Panc1 (cell line): ENCODE measurements around the gene AGBL3. TPM values are rescaled to one million over a fixed set of nuclear protein-coding genes. Genes with fewer than 3 reads are reported as not detected.

Source experiments
- ATAC-seq: fragments of 200-7000 bp; cut with Tn5 transposase; 2 replicates; pipeline ENCODE4 v1.9.1; 2020; ENCODE audit warnings: mild to moderate bottlenecking, moderate library complexity
- BruUV-seq: library from RNA; stranded (reverse); fragments of 400-500 nt; replicated peaks from 2 replicates; lab custom pipeline; 2021; lab: Mats Ljungman, UMichigan
- CTCF ChIA-PET: fragments of 300-600 bp; sonication (Branson Sonifier 250); formaldehyde crosslinking; loops from one replicate; lab custom pipeline; 2022; ENCODE audit warnings: antibody characterized with exemption; lab: Charles Lee
- POLR2A ChIA-PET: fragments of 300-600 bp; sonication (Branson Sonifier 250); formaldehyde crosslinking; loops from one replicate; lab custom pipeline; 2022; ENCODE audit warnings: antibody characterized with exemption; lab: Charles Lee
- DNase-seq: peaks from one replicate; pipeline ENCODE4 v3.0.0-alpha.2; 2010; ENCODE audit warnings: low read depth, low spot score
- H3K27ac ChIP-seq: 2 replicates; pipeline ENCODE4 v1.5.1; 2011; ENCODE audit warnings: mild to moderate bottlenecking, low read length, inconsistent platforms
- H3K27me3 ChIP-seq: fragments of 200-500 bp; sonication (Bioruptor generic); 2 replicates; pipeline ENCODE4 v1.6.0; 2014; ENCODE audit warnings: low read length, inconsistent platforms; ENCODE audit not compliant: control insufficient read depth, insufficient read depth
- H3K36me3 ChIP-seq: fragments of 200-500 bp; sonication (Bioruptor generic); 2 replicates; pipeline ENCODE4 v1.5.1; 2014; ENCODE audit warnings: inconsistent platforms, mild to moderate bottlenecking, low read length, moderate library complexity; ENCODE audit not compliant: control insufficient read depth, insufficient read depth
- H3K4me1 ChIP-seq: 2 replicates; pipeline ENCODE4 v1.5.1; 2011; ENCODE audit warnings: inconsistent platforms, mild to moderate bottlenecking, low read length, moderate library complexity; ENCODE audit not compliant: control insufficient read depth, insufficient read depth
- H3K4me3 ChIP-seq, 2 experiments: 2 replicates each; pipeline ENCODE4 v1.5.1; 2011 to 2012; ENCODE audit warnings: low read depth in 2 of 2, low read length in 2 of 2, mild to moderate bottlenecking in 2 of 2, inconsistent platforms in 1 of 2, moderate library complexity in 1 of 2
- H3K9me3 ChIP-seq: fragments of 200-500 bp; sonication (Bioruptor generic); 2 replicates; pipeline ENCODE4 v1.5.1; 2014; ENCODE audit warnings: low read depth, mild to moderate bottlenecking, inconsistent platforms, low read length, moderate library complexity; ENCODE audit not compliant: control insufficient read depth, insufficient read depth
- POLR2AphosphoS5 ChIP-seq: IDR thresholded peaks from 2 replicates; pipeline ENCODE4 v1.6.1; 2012; ENCODE audit warnings: mild to moderate bottlenecking, low read depth, low read length, moderate library complexity
- SIN3A ChIP-seq: IDR thresholded peaks from 2 replicates; pipeline ENCODE4 v1.6.1; 2012; ENCODE audit warnings: low read depth, mild to moderate bottlenecking, low read length, moderate library complexity, borderline replicate concordance; ENCODE audit not compliant: insufficient read depth
- in situ Hi-C: cut with HindIII; loops from 2 replicates; pipeline ENCODE4 v1.10.0; 2016; ENCODE audit warnings: low sequenced_read_pairs, low pct_unique_long_range_greater_than_20kb
- intact Hi-C: fragments of 100-400 bp; cut with micrococcal nuclease; formaldehyde crosslinking; loops from one replicate; pipeline ENCODE4 v1.10.0; 2022; ENCODE audit not compliant: unreplicated experiment
- total RNA-seq: library from RNA; stranded (reverse); gene quantifications from one replicate; pipeline ENCODE4 v1.2.1, GENCODE V29; 2021; ENCODE audit not compliant: unreplicated experiment
- TF ChIP-seq, protein P1 (sequence below): fragments of 450-650 bp; IDR thresholded peaks from 2 replicates; pipeline ENCODE4 v1.5.1; 2017; ENCODE audit warnings: mild to moderate bottlenecking
- TF ChIP-seq, protein P2 (sequence below), 2 experiments: IDR thresholded peaks; 2 replicates each; pipeline ENCODE4 v1.6.1; 2011 to 2012; ENCODE audit warnings: low read depth in 2 of 2, control low read depth in 1 of 2, low read length in 1 of 2, mild to moderate bottlenecking in 1 of 2, moderate library complexity in 1 of 2; ENCODE audit not compliant: insufficient read depth in 1 of 2

The AGBL3 gene
- total RNA-seq, 1 experiment from 2014 or later = 2.5 TPM

DNA sequence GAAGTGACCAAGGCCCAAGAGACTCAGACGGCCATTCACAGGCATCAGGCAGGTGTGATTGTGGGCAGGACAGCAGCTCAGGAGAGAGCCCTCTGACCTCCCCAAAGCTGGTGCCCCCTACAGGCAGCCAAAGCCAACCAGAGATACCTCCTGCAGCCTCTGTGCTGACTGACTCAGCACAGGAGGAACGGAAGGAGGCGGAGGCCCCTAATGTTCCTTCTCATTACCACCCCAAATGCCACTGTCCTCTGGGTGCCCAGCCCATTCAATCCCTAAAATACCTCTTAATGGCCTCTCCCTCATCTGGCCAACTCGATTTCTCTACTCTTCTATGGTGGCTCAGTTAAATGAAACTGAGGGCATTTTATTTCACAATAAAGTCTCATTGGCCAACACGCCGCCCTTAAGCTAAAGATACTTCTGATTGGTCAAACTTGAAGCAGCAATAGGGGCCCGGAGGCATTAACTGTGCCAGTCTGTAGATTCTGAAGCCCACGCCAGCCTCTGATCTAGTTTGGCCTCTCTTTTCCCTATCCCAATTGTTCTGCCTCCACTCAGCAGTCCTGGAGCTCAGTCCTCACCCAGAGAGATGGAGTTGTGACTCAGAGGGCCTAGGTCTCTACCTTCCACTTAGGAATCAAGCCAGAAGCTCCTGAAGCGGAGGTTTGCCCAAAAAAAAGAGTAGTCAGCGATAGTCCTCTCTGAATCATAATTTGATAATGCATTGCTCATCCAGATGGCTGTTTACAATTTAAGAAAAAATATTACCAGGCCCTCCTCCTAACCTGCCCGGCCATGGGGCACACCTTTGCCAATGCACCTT lies 183.0 kb downstream of the AGBL3 start:
- ChIA-PET CTCF (no interaction called here), POLR2A (no interaction called here)
- peak overlapping the region; percentile 96 for H3K27ac ChIP-seq
- intact Hi-C loops (no loop called here), in situ Hi-C loops (no loop called here)
- peaks cover 5% of the 10 kb centered on the region for H3K36me3 ChIP-seq
- H3K4me3 ChIP-seq = peak overlapping the region; percentile 97
- DNase-seq (peak; percentile 30), ATAC-seq (no peak)
- H3K4me1 ChIP-seq = peaks cover 10% of the 10 kb centered on the region
- TF ChIP-seq, protein P1, sequence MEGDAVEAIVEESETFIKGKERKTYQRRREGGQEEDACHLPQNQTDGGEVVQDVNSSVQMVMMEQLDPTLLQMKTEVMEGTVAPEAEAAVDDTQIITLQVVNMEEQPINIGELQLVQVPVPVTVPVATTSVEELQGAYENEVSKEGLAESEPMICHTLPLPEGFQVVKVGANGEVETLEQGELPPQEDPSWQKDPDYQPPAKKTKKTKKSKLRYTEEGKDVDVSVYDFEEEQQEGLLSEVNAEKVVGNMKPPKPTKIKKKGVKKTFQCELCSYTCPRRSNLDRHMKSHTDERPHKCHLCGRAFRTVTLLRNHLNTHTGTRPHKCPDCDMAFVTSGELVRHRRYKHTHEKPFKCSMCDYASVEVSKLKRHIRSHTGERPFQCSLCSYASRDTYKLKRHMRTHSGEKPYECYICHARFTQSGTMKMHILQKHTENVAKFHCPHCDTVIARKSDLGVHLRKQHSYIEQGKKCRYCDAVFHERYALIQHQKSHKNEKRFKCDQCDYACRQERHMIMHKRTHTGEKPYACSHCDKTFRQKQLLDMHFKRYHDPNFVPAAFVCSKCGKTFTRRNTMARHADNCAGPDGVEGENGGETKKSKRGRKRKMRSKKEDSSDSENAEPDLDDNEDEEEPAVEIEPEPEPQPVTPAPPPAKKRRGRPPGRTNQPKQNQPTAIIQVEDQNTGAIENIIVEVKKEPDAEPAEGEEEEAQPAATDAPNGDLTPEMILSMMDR = peak; percentile 68
- TF ChIP-seq SIN3A = no peak
- no peak for TF ChIP-seq POLR2AphosphoS5
- no peaks in the 10 kb centered on the region for H3K27me3 ChIP-seq
- TSS peak; percentile 79 for BruUV-seq
- no peaks in the 10 kb centered on the region for H3K9me3 ChIP-seq

DNA sequence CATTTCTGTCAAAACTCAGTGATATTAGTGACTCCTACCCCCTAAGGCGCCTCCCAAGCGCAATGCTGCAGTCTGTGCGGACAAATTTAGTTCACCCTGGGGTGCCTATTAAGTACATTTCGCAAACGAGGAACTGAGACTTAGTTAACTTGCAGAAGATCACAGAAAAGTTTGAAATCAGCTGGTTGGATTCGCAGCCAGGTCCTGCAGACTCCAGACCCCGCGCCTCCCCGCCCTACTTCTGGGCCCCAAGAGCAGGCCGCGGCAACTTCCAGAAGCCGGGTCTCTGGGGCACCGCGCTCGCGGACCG lies 183.6 kb downstream of the AGBL3 start:
- Histone ChIP-seq H3K36me3 (peaks cover 5% of the 10 kb centered on the region), H3K27ac (peak overlapping the region; percentile 96), H3K9me3 (no peaks in the 10 kb centered on the region), H3K27me3 (no peaks in the 10 kb centered on the region), H3K4me1 (peaks cover 10% of the 10 kb centered on the region), H3K4me3 (peak overlapping the region; percentile 97)
- in situ Hi-C loops (no loop called here), intact Hi-C loops (loop anchor here (2.0 to 10.0 kb wide), 2 partner anchors 65 to 183 kb away; partner anchors contain the start of genes AGBL3 and STRA8)
- BruUV-seq = no TSS peak
- DNase-seq (no peak), ATAC-seq (no peak; the same call in 1 of the 2 replicates)
- ChIA-PET POLR2A (no interaction called here), CTCF (no interaction called here)
- TF ChIP-seq SIN3A (no peak), POLR2AphosphoS5 (no peak)
- TF ChIP-seq, protein P1 = no peak
- TF ChIP-seq, protein P2, sequence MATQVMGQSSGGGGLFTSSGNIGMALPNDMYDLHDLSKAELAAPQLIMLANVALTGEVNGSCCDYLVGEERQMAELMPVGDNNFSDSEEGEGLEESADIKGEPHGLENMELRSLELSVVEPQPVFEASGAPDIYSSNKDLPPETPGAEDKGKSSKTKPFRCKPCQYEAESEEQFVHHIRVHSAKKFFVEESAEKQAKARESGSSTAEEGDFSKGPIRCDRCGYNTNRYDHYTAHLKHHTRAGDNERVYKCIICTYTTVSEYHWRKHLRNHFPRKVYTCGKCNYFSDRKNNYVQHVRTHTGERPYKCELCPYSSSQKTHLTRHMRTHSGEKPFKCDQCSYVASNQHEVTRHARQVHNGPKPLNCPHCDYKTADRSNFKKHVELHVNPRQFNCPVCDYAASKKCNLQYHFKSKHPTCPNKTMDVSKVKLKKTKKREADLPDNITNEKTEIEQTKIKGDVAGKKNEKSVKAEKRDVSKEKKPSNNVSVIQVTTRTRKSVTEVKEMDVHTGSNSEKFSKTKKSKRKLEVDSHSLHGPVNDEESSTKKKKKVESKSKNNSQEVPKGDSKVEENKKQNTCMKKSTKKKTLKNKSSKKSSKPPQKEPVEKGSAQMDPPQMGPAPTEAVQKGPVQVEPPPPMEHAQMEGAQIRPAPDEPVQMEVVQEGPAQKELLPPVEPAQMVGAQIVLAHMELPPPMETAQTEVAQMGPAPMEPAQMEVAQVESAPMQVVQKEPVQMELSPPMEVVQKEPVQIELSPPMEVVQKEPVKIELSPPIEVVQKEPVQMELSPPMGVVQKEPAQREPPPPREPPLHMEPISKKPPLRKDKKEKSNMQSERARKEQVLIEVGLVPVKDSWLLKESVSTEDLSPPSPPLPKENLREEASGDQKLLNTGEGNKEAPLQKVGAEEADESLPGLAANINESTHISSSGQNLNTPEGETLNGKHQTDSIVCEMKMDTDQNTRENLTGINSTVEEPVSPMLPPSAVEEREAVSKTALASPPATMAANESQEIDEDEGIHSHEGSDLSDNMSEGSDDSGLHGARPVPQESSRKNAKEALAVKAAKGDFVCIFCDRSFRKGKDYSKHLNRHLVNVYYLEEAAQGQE (IDR thresholded peaks at IDR 0.05; ENCODE audit: insufficient read depth in 1 of 2, low read depth in 2 of 2, low read length in 1 of 2) = no peak
